SK-N-MC (cell line): Measurements from ENCODE around the gene LAIR1.

ENCODE experiments used
- EZH2 ChIP-seq: fragments of 200-600 bp; sonication (generic); IDR thresholded peaks from one replicate; pipeline ENCODE4 v1.6.1; 2017; ENCODE audit warnings: antibody characterized with exemption
- POLR2AphosphoS5 ChIP-seq: IDR thresholded peaks from 2 replicates; pipeline ENCODE4 v1.6.1; 2012; ENCODE audit warnings: mild to moderate bottlenecking, low read depth, low read length, borderline replicate concordance

DNA sequence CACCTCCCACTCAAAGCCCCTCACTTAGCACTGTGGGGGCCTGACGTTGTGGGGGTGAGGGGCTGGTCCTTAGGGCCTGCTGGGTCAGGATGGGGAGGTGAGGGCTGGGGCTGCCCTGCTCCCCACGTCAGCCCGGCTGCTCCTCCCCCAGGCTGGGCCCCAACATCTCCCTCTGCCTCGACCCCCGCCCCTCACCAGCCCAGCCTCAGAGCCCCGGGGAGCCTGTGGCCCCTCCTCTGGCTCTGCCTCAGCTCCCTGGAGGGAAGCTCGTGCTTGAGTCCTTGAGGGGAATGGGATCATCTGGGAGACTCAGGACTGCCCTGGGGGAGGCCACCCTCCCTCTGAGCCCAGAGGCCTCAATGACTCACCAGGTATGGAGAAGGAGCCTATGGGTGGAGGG lies 32.6 kb downstream of the LAIR1 start:
- TF ChIP-seq POLR2AphosphoS5, result no peak
- TF ChIP-seq EZH2, result no peak
